ENCODE measurements around the gene ERH.

The ERH gene

DNA sequence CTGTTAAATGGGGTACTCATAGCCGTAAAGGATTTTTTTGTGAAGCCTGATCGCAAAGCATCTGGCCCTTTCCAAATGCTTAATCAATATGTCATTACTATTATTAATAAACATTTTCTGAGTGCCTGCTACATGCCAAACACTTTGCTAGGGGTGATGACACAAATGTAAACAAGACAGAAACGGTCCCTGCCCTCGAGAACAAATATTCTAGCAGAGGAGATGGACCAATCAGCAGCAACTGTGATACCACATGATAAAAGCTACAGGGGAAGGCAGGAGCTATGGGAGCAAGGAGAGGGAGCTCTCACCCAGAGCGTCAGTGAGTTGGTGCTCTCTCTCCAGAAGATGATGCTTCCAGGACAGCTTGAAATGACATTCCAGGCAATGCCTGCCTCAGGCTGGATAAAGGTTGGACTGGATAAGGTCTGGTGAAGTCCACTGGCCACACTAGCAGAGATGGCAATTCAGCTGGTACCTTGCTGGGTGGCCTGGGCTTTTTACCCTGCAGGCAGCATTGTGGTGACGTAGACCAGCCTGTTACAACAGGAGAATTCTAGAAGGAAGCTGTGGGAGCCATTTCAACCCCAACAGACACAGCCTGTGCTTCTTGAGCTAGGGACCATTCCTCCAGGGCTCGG lies 41.1 kb downstream of the ERH start:
- H3K4me1 ChIP-seq = peaks cover 7 to 35% (median 17%) of the 10 kb centered on the region in 10 experiments; a peak in 19 of 20 replicates
- H3K36me3 ChIP-seq = no peaks in the 10 kb centered on the region
- no peaks in the 10 kb centered on the region; a peak in 2 of 22 replicates for H4K20me1 ChIP-seq
- no peak overlapping the region for H3K9ac ChIP-seq
- H3K4me2 ChIP-seq = no peak overlapping the region
- no peak overlapping the region for H3K4me3 ChIP-seq
- no peak overlapping the region for H3K27ac ChIP-seq
- no peaks in the 10 kb centered on the region for H3K27me3 ChIP-seq
- no peak for TF ChIP-seq Cebpa-rat (IDR thresholded peaks at IDR 0.05)
- no peaks in the 10 kb centered on the region for H3K9me3 ChIP-seq (replicated peaks in 1 of 11)

DNA sequence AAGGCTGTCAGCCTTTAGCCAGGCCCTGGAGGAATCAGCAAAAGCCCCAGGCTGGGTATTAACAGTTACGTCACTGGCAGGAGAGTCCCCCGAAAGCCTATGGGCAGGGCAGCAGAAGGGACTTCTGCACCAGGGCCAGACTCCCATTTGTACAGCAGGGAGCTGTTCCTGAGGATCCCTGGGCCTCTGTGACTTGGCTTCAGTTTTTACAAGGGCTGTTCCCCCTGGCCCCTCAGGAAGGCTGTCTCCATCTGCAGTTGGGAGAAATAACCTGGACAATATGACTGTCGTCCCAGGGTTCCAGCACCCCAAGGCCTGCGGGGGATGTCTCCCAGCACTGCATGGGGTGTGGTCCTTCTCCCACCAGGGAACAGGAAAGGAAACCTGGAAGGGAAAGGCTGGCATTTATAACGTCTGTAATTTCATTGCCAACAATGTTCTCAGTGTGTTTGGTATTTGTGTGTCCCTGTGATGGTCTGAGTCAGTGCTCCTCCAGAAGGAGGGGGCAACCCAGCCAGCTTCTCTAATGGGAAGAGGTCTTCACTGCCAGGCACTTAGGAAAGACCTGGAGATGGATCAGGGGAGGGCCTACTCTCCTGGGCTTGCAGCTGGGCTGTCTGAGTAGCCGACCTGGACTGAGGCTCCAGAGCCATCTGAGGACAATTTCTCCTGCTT lies 42.4 kb downstream of the ERH start:
- no peak overlapping the region for H3K9ac ChIP-seq
- H3K4me3 ChIP-seq = no peak overlapping the region
- no peak overlapping the region; a peak in 1 of 22 replicates for H3K4me2 ChIP-seq
- no peaks in the 10 kb centered on the region for H3K27me3 ChIP-seq
- H3K4me1 ChIP-seq = peaks cover 9 to 33% (median 17%) of the 10 kb centered on the region in 10 experiments; a peak in 19 of 20 replicates
- TF ChIP-seq Cebpa-rat (IDR thresholded peaks at IDR 0.05) = no peak
- H3K9me3 ChIP-seq (replicated peaks in 1 of 11) = no peaks in the 10 kb centered on the region
- H3K27ac ChIP-seq = no peak overlapping the region
- no peaks in the 10 kb centered on the region; a peak in 2 of 22 replicates for H4K20me1 ChIP-seq
- no peaks in the 10 kb centered on the region for H3K36me3 ChIP-seq

DNA sequence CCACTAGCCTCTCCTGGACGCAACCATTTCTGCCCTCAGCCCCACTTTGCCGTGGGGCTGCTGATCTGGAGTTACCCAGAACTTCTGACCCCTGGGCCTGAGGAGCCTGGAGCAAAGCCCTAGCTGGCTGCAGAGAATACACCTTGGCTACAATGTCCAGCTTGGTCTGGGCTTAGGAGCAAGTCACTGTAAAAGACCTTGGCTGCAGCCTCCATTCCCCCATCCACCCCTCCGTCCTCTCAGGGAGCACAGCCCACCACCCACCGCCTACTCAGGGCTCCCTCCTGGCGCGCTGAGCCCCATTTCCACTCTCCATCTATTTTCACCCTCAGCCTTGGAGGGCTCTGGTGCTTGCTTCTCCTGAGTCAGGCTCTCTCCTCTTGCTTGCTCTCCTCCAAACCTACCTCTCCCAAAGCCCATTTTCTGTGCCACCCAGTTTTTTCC lies 42.9 kb downstream of the ERH start:
- Histone ChIP-seq H4K20me1 (no peaks in the 10 kb centered on the region; a peak in 1 of 22 replicates), H3K36me3 (no peaks in the 10 kb centered on the region), H3K9ac (no peak overlapping the region), H3K4me3 (no peak overlapping the region), H3K4me2 (peak overlapping the region in 8 of 11 experiments; percentile 22 to 78 (median 66); a peak in 13 of 22 replicates), H3K4me1 (peaks cover 9 to 28% (median 17%) of the 10 kb centered on the region in 10 experiments; a peak in 19 of 20 replicates), H3K9me3 (replicated peaks in 1 of 11) (no peaks in the 10 kb centered on the region), H3K27me3 (no peaks in the 10 kb centered on the region), H3K27ac (no peak overlapping the region)
- no peak for TF ChIP-seq Cebpa-rat (IDR thresholded peaks at IDR 0.05)

DNA sequence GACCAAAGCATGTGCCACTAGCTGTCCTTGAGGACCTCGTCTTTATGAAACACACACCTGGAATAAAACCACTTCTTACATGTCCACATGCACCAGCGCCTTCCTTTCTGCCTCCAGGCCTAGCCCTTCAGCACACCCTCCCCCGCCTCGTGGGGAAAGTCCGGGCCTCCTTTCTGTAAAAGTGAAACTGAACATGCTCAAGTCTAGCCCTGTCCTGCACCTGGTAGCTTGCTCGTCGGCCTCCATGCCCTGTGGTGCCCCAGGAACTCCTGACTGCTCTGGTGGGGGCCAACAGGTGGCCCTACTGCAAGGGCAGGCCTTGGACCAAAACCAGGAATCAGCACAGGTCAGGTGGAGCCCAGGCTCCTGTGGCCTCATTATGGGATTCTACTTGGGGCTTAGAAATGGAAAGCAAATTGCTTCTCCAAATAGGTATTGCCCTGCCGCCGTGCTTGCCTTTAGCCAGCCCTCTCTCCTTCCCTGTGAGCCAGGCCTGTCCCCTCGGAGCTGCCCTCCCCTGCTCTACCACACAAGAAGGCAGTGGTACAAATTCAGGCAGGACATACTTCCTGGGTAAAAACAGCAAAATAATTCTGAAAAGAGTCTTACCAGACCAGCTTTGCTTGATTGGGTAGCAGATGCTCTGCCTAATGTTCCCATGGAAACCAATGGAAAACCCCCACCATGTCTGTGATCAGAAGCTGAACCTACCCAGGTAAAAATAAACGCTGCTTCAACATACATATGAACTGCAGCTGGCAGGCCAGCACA lies 43.5 kb downstream of the ERH start:
- Histone ChIP-seq H4K20me1 (no peaks in the 10 kb centered on the region; a peak in 1 of 22 replicates), H3K9ac (peak overlapping the region in 4 of 11 experiments; percentile 8 to 34 (median 23); a peak in 4 of 22 replicates), H3K4me3 (no peak overlapping the region), H3K4me2 (peak overlapping the region; percentile 22 to 78 (median 60)), H3K4me1 (peaks cover 9 to 28% (median 17%) of the 10 kb centered on the region in 10 experiments; a peak in 19 of 20 replicates), H3K27ac (peak overlapping the region in 5 of 11 experiments; percentile 6 to 35 (median 21); a peak in 3 of 22 replicates), H3K27me3 (no peaks in the 10 kb centered on the region), H3K9me3 (replicated peaks in 1 of 11) (no peaks in the 10 kb centered on the region), H3K36me3 (no peaks in the 10 kb centered on the region)
- no peak for TF ChIP-seq Cebpa-rat (IDR thresholded peaks at IDR 0.05)

DNA sequence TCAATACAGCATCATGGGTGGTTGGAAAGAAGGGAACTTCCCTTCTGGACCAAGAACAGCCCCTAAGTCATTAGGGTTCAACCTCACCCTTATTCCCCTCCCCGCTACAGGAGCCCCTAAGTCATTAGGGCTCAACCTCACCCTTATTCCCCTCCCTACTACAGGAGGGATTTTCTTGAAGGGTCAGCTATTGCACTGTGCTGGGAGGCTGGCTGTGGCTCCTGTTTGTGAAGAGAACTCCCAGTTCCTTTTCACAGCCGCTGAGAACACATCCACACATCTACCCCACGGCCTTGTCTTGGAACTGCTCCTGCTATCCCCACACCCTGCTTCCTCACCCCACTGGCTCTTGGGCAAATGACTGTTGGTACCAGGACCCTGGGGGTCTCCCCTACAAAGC lies 44.9 kb downstream of the ERH start:
- Histone ChIP-seq H3K27ac (no peak overlapping the region), H3K9me3 (replicated peaks in 1 of 11) (no peaks in the 10 kb centered on the region), H4K20me1 (peaks cover 0 to 5% (median 0%) of the 10 kb centered on the region in 11 experiments; a peak in 2 of 22 replicates), H3K9ac (no peak overlapping the region), H3K4me3 (no peak overlapping the region), H3K4me1 (peaks cover 9 to 22% (median 17%) of the 10 kb centered on the region in 10 experiments; a peak in 19 of 20 replicates), H3K27me3 (no peaks in the 10 kb centered on the region), H3K4me2 (no peak overlapping the region), H3K36me3 (no peaks in the 10 kb centered on the region)
- TF ChIP-seq Cebpa-rat (IDR thresholded peaks at IDR 0.05) = no peak

DNA sequence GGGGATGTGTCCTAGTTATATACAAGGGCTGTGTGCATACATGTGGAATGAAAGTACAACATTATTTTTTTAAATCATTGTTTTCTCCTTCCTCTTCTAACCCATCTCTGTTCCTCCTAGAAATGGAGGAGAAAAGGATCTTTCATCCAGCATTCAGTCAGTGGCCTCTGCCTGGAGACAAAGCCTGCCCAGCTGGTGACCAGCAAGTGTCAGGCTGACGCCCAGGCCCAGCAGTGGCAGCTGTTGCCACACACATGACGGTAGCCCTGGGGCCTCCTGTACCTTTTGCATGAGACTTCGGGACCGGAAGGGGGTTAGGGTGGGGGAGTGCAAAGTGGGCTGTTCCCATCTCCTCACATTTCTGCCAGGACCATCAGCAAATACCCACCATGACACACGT lies 46.2 kb downstream of the ERH start:
- H3K36me3 ChIP-seq = no peaks in the 10 kb centered on the region
- no peak overlapping the region for H3K27ac ChIP-seq
- peaks cover 0 to 5% (median 0%) of the 10 kb centered on the region in 11 experiments; a peak in 2 of 22 replicates for H4K20me1 ChIP-seq
- TF ChIP-seq Cebpa-rat (IDR thresholded peaks at IDR 0.05) = no peak
- H3K4me2 ChIP-seq = peak overlapping the region in 1 of 11 experiments; percentile 24; a peak in 1 of 22 replicates
- H3K27me3 ChIP-seq = no peaks in the 10 kb centered on the region
- peaks cover 9 to 19% (median 17%) of the 10 kb centered on the region in 10 experiments; a peak in 19 of 20 replicates for H3K4me1 ChIP-seq
- H3K9me3 ChIP-seq (replicated peaks in 1 of 11) = no peaks in the 10 kb centered on the region
- H3K9ac ChIP-seq = no peak overlapping the region
- no peak overlapping the region for H3K4me3 ChIP-seq

DNA sequence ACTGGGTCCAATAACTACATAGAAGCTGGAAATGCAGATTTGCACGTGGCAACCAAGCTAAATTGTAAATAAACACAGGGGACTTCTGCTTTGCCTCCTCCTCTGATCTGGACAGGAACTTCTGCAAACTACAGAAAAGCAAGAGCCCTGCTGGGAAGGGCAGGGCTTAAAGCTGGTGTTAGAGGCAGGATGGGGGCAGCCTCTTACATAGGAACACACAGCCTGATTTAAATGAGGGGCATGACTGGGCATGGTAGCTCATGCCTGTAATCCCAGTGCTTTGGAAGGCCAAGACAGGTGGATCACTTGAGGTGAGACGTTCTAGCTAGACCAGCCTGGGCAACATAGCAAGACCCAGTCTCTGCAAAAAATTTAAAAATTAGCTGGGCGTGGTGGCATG lies 46.7 kb downstream of the ERH start:
- peak overlapping the region in 1 of 11 experiments; percentile 27; a peak in 1 of 22 replicates for H3K27ac ChIP-seq
- peak overlapping the region in 1 of 11 experiments; percentile 24; a peak in 1 of 22 replicates for H3K4me2 ChIP-seq
- no peak for TF ChIP-seq Cebpa-rat (IDR thresholded peaks at IDR 0.05)
- no peaks in the 10 kb centered on the region for H3K9me3 ChIP-seq (replicated peaks in 1 of 11)
- H4K20me1 ChIP-seq = peaks cover 0 to 5% (median 0%) of the 10 kb centered on the region in 11 experiments; a peak in 2 of 22 replicates
- no peaks in the 10 kb centered on the region for H3K27me3 ChIP-seq
- H3K4me1 ChIP-seq = peaks cover 9 to 19% (median 17%) of the 10 kb centered on the region in 10 experiments; a peak in 19 of 20 replicates
- no peaks in the 10 kb centered on the region for H3K36me3 ChIP-seq
- no peak overlapping the region for H3K4me3 ChIP-seq
- H3K9ac ChIP-seq = no peak overlapping the region

DNA sequence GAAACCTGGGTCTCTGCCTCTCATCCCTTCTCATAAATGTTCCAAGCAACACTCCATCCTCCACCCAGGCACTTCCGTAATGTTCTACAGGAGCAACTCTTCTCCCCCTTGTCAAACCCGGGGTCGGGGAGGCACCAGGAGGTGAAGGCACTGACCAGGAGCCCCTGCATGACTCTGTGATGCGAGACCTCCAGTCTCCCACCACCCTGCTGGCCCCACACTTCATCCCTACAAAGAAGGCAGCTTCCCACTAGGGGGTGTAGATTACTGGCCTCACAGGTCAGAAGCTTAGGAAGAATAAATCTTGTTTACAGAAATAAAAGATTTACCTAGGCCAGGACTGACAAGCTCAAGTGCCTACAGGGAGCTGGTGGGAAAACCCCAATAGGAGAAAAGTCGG lies 47.2 kb downstream of the ERH start:
- Histone ChIP-seq H3K4me3 (no peak overlapping the region), H3K4me2 (peak overlapping the region in 1 of 11 experiments; percentile 8; a peak in 1 of 22 replicates), H3K27ac (peak overlapping the region in 1 of 11 experiments; percentile 27; a peak in 2 of 22 replicates), H3K4me1 (peaks cover 9 to 19% (median 17%) of the 10 kb centered on the region in 10 experiments; a peak in 19 of 20 replicates), H3K36me3 (no peaks in the 10 kb centered on the region), H3K27me3 (no peaks in the 10 kb centered on the region), H3K9me3 (replicated peaks in 1 of 11) (no peaks in the 10 kb centered on the region), H3K9ac (no peak overlapping the region), H4K20me1 (peaks cover 0 to 5% (median 0%) of the 10 kb centered on the region in 11 experiments; a peak in 2 of 22 replicates)
- TF ChIP-seq Cebpa-rat (IDR thresholded peaks at IDR 0.05) = no peak
